HG02938 (cell line): ENCODE results near the gene TTLL11.
"Not testable (repeated sequence)": the region's sequence is repeated elsewhere in the genome, so short reads cannot be mapped to it uniquely, and the experiment has no call there.

Source experiments
- ATAC-seq: cut with Tn5 transposase; IDR thresholded peaks from one replicate; pipeline ENCODE4 v1.9.1; 2021; ENCODE audit warnings: mild to moderate bottlenecking, moderate library complexity; ENCODE audit not compliant: unreplicated experiment

Gene TTLL11

DNA sequence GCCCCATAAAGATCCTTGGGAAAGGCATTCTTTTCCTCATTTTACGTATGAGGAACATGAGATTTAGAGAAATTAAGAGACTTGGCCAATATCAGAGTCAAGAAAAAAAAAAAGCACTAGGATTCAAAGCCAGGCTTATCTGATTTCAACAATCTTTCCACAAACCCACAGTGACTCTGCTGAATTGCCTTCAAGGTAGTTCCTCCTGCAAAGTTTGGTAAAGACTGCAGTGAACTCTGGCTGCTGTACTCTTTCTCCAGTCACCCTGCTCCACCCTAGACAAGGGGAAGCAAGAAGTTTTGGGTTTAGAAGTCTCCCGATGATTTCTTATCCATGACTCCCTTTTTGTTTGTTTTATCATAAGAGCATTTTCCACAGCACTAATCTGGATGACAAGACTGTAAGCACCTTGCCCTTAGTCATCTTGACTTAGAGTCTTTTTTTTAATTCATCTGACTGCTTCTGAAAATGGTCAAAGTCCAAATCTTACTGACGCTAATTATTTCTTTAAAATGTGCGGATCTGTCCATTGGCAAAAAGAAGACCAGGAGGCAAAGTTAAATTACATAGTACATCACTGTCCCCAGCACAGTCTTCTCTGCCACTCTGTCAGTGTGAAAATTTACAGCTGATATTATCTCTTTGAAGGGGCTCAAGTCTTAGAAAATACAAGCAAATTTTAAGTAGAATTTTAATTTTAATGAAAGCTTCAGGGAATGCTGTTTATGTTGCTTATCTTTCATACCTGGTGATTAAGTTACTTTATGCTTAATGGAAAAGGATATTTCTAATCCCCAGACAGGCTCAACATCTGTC lies 180.1 kb downstream of the TTLL11 start:
- ATAC-seq: no peak

DNA sequence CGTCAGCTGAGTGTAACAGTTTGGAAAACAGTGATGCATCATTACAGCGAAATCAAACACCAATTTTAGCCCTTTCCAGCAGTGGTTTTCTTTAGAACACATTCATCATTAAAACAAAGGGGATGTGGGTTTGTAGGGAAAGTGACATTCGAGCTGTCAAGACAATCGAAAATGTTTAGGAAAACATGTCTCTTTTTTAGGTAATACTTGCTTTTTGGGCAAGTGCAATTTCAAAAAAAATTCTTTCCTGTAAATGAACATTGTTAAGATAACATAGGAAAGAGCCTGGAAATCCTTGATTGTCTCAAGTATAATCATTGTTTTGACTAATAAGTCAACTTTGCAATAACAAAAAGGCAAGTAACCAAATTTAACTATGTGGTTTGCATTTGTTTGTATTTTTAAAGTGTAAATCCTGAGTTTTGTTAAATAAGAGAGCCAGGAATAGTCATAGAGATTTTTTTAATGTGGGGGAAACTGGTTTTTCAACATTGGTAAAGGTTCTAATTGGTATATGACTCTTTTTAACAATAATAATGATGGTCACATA lies 182.5 kb downstream of the TTLL11 start:
- ATAC-seq: no peak

GRCh38 chr9:121909111-121909510 lies 184.0 kb downstream of the TTLL11 start:
- no peak for ATAC-seq

- no peak for ATAC-seq
Measured at GRCh38 chr9:121906074-121906870, 186.8 kb downstream of the TTLL11 start.

GRCh38 chr9:121902461-121903135 lies 190.5 kb downstream of the TTLL11 start:
- ATAC-seq: no peak

GRCh38 chr9:121901616-121902015 lies 191.5 kb downstream of the TTLL11 start:
- no peak for ATAC-seq

DNA sequence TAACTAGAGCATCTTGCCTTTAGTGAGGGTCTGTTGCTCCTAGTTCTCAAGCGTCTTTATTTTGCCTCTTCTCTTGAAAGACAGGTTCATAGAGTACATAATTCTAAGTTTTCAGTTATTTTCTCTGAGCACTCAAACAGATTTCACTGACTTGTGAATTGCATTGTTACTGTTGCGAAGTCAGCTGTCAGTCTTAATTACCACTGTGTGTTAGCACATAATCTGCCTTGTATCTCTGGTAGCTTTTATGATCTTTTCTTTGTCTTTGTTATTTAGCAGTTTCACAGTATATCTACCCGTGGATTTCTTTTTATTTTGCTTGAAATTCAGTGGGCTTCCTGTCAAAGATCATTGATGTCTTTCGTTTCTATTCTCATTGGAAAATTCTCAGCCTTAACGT lies 192.9 kb downstream of the TTLL11 start:
- no peak for ATAC-seq

DNA sequence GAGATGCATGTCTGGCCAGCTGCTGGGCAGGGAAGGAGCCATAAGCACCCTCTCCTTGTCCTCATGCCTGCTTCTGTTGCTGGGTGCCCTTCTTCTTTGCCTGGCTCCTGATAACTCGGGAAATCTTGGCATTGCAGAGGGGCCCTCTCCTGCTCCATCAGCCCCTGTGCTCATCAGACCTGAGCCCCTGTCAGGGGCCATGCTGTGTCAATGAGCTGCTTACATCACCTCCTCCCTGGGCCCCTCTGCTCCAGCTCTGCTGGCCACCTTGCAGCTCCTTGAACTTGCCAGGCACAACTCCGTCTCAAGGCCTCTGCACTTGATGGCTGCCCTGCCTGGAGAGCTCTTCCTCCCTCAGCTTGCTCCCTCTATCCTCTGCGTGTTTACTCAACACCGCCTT lies 194.3 kb downstream of the TTLL11 start:
- ATAC-seq: no peak

DNA sequence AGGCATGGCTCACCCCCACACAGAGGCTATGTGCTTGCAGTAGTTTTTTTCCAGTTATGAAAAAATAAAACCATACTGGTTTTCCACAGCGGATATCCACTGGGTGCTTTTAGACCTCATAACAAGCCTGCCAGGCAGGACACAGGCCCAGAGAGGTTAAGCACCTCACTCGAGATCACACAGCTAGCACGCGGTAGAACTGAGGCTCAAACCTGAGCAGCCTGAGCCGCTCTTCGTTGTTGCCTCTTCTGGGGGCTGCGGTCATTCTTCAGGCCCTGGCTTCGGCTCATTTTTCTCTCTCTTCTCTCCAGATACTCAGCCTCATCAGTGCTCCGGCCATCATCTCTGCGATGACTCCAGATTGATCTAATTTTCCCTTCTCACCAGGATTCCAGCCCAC lies 196.0 kb downstream of the TTLL11 start:
- no peak for ATAC-seq

- no peak for ATAC-seq
Measured at GRCh38 chr9:121896545-121896943, 196.6 kb downstream of the TTLL11 start.

DNA sequence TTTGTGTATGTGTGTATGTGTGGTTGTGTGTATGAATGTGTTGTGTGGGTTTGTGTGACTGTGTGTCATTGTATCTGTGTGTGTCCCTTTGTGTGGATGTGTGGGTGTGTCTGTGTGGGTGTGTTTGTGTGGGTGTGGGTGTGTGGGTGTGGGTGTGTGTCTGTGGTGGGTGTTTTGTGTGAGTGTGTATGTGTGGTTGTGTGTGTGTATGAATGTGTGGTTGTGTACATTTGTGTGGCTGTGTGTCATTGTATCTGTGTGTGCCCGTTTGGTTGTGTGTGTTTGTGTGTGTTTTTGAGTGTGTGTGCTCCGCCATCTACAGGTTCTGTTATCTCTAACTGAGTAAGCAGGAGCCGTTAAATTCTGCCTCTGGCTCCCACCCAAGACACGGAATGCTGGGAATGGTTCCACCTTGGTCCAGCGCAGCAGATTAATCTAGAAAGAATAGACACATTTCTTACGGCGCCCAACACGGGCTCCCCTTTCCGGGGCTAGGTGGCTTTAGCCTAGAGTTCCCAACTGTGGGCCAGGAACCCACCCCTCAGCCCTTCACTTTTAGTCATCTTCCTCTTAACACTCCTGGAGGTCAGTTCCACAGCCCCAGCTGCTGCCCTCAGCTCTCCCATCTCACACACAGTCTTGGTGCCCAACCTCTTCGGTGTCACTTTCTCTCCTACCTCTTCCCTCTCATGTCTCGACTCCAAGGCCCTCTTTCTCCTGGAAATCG lies 197.1 kb downstream of the TTLL11 start:
- no peak for ATAC-seq

- no peak for ATAC-seq
Measured at GRCh38 chr9:121895358-121895757, 197.8 kb downstream of the TTLL11 start.

DNA sequence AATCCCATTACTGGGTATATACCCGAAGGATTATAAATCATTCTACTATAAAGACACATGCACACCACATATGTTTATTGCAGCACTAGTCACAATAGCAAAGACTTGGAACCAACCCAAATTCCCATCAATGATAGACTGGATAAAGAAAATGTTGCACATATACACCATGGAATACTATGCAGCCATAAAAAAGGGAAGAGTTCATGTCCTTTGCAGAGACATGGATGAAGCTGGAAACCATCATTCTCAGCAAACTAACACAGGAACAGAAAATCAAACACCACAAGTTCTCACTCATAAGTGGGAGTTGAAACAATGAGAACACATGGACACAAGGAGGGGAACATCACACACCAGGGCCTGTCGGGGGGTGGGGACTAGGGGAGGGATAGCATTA lies 198.7 kb downstream of the TTLL11 start:
- not testable (repeated sequence) for ATAC-seq

DNA sequence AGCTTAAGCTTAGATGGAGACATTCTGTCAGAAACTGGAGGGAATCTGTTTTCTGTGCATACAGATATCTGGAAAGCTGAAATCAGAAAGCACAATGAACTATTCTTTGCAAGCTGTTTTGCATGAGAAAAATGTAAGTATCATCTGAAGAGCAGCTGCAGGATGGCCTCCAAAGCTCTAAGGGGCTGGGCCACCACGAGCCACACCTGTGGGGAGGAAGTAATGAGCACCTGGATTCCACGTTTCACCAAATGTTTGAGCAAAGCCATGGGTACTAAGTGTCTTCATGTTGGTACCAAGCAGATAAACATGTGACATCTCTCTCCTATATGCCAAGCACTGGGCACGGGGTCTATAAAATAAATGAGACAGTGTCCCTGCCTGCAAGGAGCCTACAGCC lies 199.3 kb downstream of the TTLL11 start:
- no peak for ATAC-seq

DNA sequence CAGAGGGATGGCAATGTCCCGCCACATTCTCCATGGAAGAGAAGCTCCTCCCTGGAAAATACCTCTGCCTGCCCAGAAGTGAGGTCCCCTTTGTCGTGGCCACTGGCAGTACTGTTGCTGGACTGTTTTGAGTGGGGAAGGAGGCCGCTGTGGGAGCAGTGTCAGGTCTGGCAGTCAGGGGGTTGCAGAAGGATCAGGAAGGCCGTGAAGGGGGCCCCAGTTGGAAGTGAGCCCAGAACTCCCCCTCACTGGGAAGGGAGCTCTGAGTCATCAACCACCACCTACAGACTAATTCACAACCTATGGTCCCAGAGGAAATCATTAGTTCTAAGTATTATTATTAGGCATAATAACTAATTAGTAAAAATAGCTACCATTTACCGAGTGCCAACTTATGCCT lies 200.4 kb downstream of the TTLL11 start:
- ATAC-seq: no peak

- no peak for ATAC-seq
Measured at GRCh38 chr9:121890746-121891145, 202.4 kb downstream of the TTLL11 start.

GRCh38 chr9:121889990-121890563 lies 203.0 kb downstream of the TTLL11 start:
- no peak for ATAC-seq

DNA sequence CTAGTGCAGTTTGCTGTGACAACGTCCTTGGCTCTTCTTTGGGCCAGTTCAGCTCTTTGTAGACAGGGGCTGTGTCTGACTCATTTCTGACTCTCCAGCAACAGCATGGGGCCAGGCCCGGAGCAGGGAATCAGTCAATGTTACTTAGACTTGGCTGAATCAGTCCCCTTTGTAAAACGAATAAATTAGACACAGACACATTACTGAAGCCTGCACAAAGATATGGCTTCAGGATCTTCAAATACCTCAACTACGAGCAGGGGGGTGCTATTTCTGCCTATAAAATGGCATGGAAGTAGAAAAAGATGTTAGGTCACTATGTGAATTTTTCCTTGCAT lies 204.7 kb downstream of the TTLL11 start:
- ATAC-seq: no peak

DNA sequence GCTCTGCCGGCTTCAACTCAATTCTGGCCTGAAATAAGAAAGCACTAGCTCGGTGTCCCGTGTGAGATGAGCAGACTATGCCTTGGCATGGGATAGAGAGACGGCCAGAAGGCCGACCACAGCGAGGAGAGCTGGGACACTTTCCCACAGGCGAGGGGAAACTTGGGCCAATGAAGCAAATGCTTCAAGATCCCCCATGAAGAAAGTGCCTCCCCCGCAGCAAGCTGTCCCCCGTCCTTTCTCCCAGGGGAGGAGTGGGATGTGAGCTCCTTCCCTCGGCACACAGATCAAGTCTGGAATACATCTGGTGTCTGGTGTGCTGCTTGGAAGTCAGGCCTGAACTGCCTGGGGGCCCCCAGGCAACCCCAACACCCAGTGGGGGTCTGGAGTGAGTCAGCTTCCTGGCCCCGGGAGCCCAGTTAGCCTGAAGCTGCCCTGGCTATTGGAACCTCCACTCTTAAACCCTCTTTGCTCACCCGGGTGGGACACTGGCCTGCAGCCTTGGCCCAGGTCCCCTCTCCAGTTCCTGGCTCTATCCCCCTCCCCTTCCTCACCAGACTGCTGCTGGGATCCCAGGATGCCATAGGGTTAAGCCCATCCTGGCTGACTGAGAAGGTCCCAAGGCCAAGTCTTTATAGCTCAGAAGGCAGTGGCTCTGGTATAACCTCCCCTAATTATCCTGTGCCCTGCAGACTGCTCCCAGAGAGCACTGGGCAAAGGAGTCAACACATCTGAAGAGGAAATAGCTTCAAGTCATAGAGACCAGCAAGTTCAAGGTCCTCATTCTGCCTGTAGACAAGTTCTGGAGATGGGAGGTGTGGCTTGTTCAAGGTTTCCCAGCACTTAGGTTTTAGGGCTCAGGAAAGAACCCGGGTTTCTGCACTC lies 205.3 kb downstream of the TTLL11 start:
- ATAC-seq: no peak
